ENCODE results near the gene UST.

DNA sequence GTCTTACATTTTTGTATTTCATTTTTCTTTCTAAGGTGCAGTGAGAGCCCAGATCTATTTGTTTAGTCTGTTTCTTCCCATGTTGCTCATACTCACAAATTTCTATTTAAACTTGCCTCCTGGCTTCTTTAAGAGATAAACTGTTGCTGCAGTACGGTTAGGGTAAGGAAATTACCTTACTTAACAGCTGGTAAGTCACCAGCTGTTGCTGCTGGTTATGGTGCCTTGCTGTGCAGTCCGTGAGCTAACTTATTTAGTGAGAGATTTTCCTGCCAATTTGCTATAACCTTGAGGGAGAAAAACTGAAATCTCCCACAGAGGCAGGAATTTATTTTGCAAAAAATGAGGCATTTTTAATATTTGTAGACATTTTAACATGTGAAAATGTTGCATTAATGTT lies 261.0 kb downstream of the UST start:
- TF ChIP-seq SMAD4 (CRISPR knock-in tag; IDR thresholded peaks at IDR 0.05) = no peak
- TF ChIP-seq SMAD3 (CRISPR knock-in tag; IDR thresholded peaks at IDR 0.05; ENCODE audit: borderline replicate concordance) = no peak
- TF ChIP-seq, protein P1, sequence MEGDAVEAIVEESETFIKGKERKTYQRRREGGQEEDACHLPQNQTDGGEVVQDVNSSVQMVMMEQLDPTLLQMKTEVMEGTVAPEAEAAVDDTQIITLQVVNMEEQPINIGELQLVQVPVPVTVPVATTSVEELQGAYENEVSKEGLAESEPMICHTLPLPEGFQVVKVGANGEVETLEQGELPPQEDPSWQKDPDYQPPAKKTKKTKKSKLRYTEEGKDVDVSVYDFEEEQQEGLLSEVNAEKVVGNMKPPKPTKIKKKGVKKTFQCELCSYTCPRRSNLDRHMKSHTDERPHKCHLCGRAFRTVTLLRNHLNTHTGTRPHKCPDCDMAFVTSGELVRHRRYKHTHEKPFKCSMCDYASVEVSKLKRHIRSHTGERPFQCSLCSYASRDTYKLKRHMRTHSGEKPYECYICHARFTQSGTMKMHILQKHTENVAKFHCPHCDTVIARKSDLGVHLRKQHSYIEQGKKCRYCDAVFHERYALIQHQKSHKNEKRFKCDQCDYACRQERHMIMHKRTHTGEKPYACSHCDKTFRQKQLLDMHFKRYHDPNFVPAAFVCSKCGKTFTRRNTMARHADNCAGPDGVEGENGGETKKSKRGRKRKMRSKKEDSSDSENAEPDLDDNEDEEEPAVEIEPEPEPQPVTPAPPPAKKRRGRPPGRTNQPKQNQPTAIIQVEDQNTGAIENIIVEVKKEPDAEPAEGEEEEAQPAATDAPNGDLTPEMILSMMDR (IDR thresholded peaks at IDR 0.05) = no peak
- TF ChIP-seq, protein P2, sequence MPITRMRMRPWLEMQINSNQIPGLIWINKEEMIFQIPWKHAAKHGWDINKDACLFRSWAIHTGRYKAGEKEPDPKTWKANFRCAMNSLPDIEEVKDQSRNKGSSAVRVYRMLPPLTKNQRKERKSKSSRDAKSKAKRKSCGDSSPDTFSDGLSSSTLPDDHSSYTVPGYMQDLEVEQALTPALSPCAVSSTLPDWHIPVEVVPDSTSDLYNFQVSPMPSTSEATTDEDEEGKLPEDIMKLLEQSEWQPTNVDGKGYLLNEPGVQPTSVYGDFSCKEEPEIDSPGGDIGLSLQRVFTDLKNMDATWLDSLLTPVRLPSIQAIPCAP (CRISPR knock-in tag; IDR thresholded peaks at IDR 0.05) = no peak
- no peak for TF ChIP-seq ATF1 (CRISPR knock-in tag; IDR thresholded peaks at IDR 0.05)
- TF ChIP-seq, protein P3, sequence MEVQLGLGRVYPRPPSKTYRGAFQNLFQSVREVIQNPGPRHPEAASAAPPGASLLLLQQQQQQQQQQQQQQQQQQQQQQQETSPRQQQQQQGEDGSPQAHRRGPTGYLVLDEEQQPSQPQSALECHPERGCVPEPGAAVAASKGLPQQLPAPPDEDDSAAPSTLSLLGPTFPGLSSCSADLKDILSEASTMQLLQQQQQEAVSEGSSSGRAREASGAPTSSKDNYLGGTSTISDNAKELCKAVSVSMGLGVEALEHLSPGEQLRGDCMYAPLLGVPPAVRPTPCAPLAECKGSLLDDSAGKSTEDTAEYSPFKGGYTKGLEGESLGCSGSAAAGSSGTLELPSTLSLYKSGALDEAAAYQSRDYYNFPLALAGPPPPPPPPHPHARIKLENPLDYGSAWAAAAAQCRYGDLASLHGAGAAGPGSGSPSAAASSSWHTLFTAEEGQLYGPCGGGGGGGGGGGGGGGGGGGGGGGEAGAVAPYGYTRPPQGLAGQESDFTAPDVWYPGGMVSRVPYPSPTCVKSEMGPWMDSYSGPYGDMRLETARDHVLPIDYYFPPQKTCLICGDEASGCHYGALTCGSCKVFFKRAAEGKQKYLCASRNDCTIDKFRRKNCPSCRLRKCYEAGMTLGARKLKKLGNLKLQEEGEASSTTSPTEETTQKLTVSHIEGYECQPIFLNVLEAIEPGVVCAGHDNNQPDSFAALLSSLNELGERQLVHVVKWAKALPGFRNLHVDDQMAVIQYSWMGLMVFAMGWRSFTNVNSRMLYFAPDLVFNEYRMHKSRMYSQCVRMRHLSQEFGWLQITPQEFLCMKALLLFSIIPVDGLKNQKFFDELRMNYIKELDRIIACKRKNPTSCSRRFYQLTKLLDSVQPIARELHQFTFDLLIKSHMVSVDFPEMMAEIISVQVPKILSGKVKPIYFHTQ (CRISPR knock-in tag; IDR thresholded peaks at IDR 0.05) = no peak
- TF ChIP-seq, protein P4, sequence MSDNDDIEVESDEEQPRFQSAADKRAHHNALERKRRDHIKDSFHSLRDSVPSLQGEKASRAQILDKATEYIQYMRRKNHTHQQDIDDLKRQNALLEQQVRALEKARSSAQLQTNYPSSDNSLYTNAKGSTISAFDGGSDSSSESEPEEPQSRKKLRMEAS (CRISPR knock-in tag; IDR thresholded peaks at IDR 0.05) = no peak

Measured in WTC11 (cell line).